Urinary bladder (tissue), 4 donors: ENCODE results near the gene TXNL1. TPM values are rescaled to one million over a fixed set of nuclear protein-coding genes. Genes with fewer than 3 reads are reported as not detected.
"Not testable (repeated sequence)": the region's sequence is repeated elsewhere in the genome, so short reads cannot be mapped to it uniquely, and the experiment has no call there.

ENCODE experiments used
- DNase-seq: peaks from one replicate; pipeline ENCODE4 v3.0.0-alpha.2; 2015; ENCODE audit errors: extremely low spot score
- H3K27ac ChIP-seq: one replicate; pipeline ENCODE4 v1.5.1; 2013; ENCODE audit warnings: low read depth, mild to moderate bottlenecking, moderate library complexity
- H3K36me3 ChIP-seq: one replicate; pipeline ENCODE4 v1.6.1; 2013; ENCODE audit warnings: mild to moderate bottlenecking, moderate library complexity; ENCODE audit not compliant: insufficient read depth
- H3K4me1 ChIP-seq: one replicate; pipeline ENCODE4 v1.6.1; 2013; ENCODE audit warnings: mild to moderate bottlenecking, moderate library complexity; ENCODE audit not compliant: insufficient read depth
- H3K4me3 ChIP-seq: one replicate; pipeline ENCODE4 v1.5.1; 2013; ENCODE audit warnings: low read depth, low read length
- WGBS: extraction: QIAGEN DNeasy Blood & Tissue Kit; methylation state at CpG from one replicate; pipeline ENCODE4 v1.1.7; 2013; 5-methylcytosine and 5-hydroxymethylcytosine counted together
- polyA plus RNA-seq: library from polyadenylated mRNA; stranded (reverse); fragments of 200-250 nt; gene quantifications from one replicate; pipeline ENCODE4 v1.2.3, GENCODE V29; 2013
- total RNA-seq: library from RNA; depleted of rRNA; stranded (reverse); fragments of >200 nt; gene quantifications from one replicate; pipeline ENCODE4 v1.2.3, GENCODE V29; 2014
- donor health status: healthy with polysubstance abuse.
- donor health status: healthy.

TXNL1 gene
- total and polyA plus RNA-seq, 2 donors, result 50.2 to 61.7 TPM

DNA sequence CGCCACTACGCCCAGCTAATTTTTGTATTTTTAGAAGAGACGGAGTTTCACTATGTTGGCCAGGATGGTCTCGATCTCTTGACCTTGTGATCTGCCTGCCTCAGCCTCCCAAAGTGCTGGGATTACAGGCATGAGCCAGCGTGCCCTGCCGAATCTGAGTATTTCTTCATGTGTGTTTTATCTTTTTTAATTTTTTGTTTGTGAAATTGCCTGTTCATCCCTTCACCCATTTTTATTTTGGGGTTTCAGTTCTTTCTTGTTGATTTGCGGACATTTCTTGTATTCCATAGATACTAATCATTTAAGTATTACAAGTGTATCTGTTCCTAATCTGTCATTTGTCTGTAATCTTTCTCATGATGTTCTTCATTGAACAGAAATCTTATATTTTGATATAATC, 15.9 kb upstream of the TXNL1 start:
- 98% methylated on average over 7 of the region's 7 CpGs for WGBS
- not testable (repeated sequence) for H3K4me3 ChIP-seq, H3K36me3 ChIP-seq

DNA sequence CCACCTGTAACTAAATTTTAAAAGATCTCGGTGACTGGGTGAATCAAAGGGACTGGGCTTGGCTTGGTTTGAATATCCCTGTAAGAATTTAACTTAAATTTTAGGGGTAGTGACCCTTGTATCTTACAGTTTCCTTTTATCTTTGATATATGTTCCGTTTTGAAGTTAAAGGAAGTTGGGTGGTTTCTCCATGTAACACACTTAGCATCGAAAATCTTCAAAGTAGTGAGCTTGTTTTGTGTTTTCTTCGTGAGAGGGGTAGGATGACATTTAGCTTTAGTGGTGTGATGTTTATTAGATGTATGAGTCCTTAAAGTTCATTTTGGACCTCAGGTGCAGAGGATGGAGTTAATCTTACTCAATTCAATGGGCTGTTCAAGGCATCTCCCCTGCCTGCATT, 14.4 kb upstream of the TXNL1 start:
- WGBS, result 67% methylated on average over 4 of the region's 4 CpGs
- no peaks in the 10 kb centered on the region for H3K36me3 ChIP-seq
- H3K4me3 ChIP-seq, result no peak overlapping the region
- no peak for DNase-seq
- no peak overlapping the region for H3K27ac ChIP-seq
- no peaks in the 10 kb centered on the region for H3K4me1 ChIP-seq

More for the DNA sequence above, 15.9 kb upstream of the TXNL1 start:
- not testable (repeated sequence) for H3K27ac ChIP-seq, DNase-seq, H3K4me1 ChIP-seq

- Histone ChIP-seq H3K4me3 (peak overlapping the region; percentile 84), H3K4me1 (no peaks in the 10 kb centered on the region), H3K27ac (no peak overlapping the region), H3K36me3 (no peaks in the 10 kb centered on the region)
- 7% methylated on average over 5 of the region's 5 CpGs for WGBS
- no peak for DNase-seq
Measured at GRCh38 chr18:56651771-56652092, 13.3 kb upstream of the TXNL1 start.

DNA sequence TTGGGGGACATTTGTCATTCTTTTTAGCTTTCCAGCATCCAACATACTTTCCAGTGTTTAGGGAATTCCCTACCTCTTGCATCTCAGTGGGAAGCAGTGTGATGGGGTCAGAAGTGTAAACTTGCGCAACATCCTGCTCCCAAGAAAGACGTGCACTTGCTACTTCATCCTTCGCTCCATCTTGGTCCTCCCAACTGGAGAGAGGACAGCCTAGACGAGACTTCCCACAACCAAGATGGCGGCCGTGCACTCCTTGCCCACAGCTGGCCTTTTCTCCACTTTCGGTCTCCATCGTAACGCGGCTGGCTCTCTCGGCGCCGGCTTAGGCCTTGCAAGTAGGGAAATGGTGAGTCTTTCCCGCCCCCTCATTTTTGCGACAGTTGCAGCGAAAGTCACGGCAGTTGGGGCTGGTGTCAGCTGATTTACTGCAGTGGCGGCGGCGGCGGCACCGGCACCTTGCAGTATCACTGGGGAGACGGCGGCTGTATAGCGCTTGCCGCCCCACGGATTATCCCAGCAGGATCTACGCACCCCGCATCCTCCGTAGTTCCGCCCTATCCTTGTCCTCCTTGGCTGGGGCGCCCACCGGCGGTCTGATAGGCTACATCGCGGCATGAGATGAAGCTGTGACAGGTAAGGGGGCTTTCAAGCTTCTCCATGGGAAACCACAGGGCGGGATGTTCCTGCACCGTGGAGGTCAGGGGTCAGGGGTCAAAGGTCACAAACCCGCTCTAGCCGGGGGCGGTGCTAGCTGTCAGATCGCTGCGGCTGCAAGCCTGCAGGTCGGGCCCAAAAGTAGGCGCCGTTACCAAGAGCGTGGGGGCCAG, 12.8 kb upstream of the TXNL1 start, which contains the start of gene WDR7:
WDR7 (plus strand) TSS at position 416 of the 827 bp plus-strand sequence. CDS start 21,157 bp downstream, outside the sequence.
- WGBS, result under 1% methylated on average over 47 of the region's 47 CpGs
- H3K4me1 ChIP-seq, result no peaks in the 10 kb centered on the region
- H3K36me3 ChIP-seq, result no peaks in the 10 kb centered on the region
- DNase-seq, result peak; percentile 97
- H3K4me3 ChIP-seq, result peak within 1 kb of the TSS; percentile 84
- H3K27ac ChIP-seq, result peak within 1 kb of the TSS; percentile 11

GRCh38 chr18:56649996-56650395, 11.6 kb upstream of the TXNL1 start:
- no peak overlapping the region for H3K4me3 ChIP-seq
- H3K36me3 ChIP-seq, result no peaks in the 10 kb centered on the region
- no peak overlapping the region for H3K27ac ChIP-seq
- no peak for DNase-seq
- no peaks in the 10 kb centered on the region for H3K4me1 ChIP-seq
- WGBS, result 97% methylated on average over 1 of the region's 1 CpG

GRCh38 chr18:56647951-56648893, 9.8 kb upstream of the TXNL1 start:
- 77% methylated on average over 3 of the region's 3 CpGs for WGBS
- Histone ChIP-seq H3K36me3 (no peaks in the 10 kb centered on the region), H3K4me1 (no peaks in the 10 kb centered on the region), H3K4me3 (no peak overlapping the region), H3K27ac (no peak overlapping the region)
- no peak for DNase-seq

DNA sequence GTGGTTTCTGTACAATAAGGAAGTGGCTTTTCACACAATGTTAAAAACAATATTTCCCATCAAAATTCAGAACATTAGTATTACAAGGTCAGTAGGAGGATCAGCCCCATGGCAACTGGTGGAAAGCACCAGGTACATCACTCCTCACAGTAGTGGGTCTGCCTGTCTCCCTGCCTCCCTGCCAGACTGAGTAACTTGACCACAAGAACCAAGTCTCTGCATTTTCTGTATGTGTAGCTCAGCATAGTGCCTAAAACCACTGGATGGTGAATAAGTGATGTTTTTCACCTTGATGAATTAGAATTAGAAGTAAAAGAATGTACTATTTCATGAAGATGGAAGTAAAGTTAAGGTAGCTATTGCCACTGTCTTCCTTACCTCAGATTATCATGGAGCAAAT, 8.7 kb upstream of the TXNL1 start:
- Histone ChIP-seq H3K4me1 (no peaks in the 10 kb centered on the region), H3K27ac (no peak overlapping the region), H3K36me3 (no peaks in the 10 kb centered on the region), H3K4me3 (no peak overlapping the region)
- DNase-seq, result no peak

DNA sequence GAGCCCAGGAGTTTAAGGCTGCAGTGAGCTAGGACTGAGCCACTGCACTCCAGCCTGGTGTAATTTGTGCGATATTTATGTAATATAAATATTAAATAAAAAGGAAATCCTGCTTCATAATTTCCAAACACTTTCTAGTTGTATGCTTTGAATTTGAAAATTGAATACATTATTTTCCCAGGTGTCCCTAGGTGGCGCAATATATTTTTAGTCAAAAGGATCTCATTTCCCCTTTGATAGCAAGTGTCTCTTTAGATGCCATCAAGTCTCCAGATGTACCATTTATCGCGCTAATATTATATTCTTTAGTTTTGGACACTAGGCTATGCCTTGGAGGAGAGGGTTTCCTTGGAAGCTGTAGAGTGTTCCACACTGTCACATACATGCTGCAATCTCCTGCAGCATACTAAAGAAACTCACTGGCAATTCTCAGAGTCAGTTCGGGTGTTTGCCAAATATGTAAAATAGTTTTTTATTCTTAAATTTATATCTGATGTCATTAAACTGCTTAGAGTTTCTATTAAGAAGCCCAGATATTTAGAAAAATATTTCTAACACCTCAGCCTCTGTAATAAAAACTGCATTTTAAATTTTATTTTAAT, 7.1 kb upstream of the TXNL1 start:
- no peak overlapping the region for H3K4me3 ChIP-seq

GRCh38 chr18:56643381-56643780, 5.0 kb upstream of the TXNL1 start:
- Histone ChIP-seq H3K36me3 (no peaks in the 10 kb centered on the region), H3K4me1 (no peaks in the 10 kb centered on the region), H3K27ac (no peak overlapping the region), H3K4me3 (no peak overlapping the region)
- WGBS, result 89% methylated on average over 3 of the region's 3 CpGs
- no peak for DNase-seq

More for the DNA sequence above, 7.1 kb upstream of the TXNL1 start:
- Histone ChIP-seq H3K36me3 (no peaks in the 10 kb centered on the region), H3K27ac (no peak overlapping the region), H3K4me1 (no peaks in the 10 kb centered on the region)
- no peak for DNase-seq
- WGBS, result 68% methylated on average over 5 of the region's 5 CpGs

GRCh38 chr18:56641714-56642337, 3.4 kb upstream of the TXNL1 start:
- no peaks in the 10 kb centered on the region for H3K4me1 ChIP-seq
- no peak for DNase-seq
- no peak overlapping the region for H3K27ac ChIP-seq
- 80% methylated on average over 8 of the region's 8 CpGs for WGBS
- no peaks in the 10 kb centered on the region for H3K36me3 ChIP-seq
- H3K4me3 ChIP-seq, result no peak overlapping the region

GRCh38 chr18:56639571-56639970, 1.2 kb upstream of the TXNL1 start:
- 97% methylated on average over 9 of the region's 9 CpGs for whole genome bisulfite sequencing
- no peak for DNase-seq
- Histone ChIP-seq H3K36me3 (no peaks in the 10 kb centered on the region), H3K4me1 (no peaks in the 10 kb centered on the region), H3K27ac (no peak overlapping the region), H3K4me3 (no peak overlapping the region)

- Histone ChIP-seq H3K27ac (peak overlapping the region; percentile 78), H3K4me3 (peak overlapping the region; percentile 42), H3K36me3 (no peaks in the 10 kb centered on the region), H3K4me1 (no peaks in the 10 kb centered on the region)
- 42% methylated on average over 6 of the region's 6 CpGs for WGBS
- DNase-seq, result no peak
Measured at GRCh38 chr18:56639104-56639381, 651 bp upstream of the TXNL1 start.

GRCh38 chr18:56637711-56638231, 621 bp downstream of the TXNL1 start:
- H3K27ac ChIP-seq, result peak overlapping the region; percentile 95
- peak overlapping the region; percentile 87 for H3K4me3 ChIP-seq
- H3K36me3 ChIP-seq, result no peaks in the 10 kb centered on the region
- DNase-seq, result no peak
- under 1% methylated on average over 18 of the region's 18 CpGs for WGBS
- no peaks in the 10 kb centered on the region for H3K4me1 ChIP-seq
